ENCODE data around the gene GNGT1.
"Not testable (repeated sequence)": the region's sequence is repeated elsewhere in the genome, so short reads cannot be mapped to it uniquely, and the experiment has no call there.

GNGT1 gene

DNA sequence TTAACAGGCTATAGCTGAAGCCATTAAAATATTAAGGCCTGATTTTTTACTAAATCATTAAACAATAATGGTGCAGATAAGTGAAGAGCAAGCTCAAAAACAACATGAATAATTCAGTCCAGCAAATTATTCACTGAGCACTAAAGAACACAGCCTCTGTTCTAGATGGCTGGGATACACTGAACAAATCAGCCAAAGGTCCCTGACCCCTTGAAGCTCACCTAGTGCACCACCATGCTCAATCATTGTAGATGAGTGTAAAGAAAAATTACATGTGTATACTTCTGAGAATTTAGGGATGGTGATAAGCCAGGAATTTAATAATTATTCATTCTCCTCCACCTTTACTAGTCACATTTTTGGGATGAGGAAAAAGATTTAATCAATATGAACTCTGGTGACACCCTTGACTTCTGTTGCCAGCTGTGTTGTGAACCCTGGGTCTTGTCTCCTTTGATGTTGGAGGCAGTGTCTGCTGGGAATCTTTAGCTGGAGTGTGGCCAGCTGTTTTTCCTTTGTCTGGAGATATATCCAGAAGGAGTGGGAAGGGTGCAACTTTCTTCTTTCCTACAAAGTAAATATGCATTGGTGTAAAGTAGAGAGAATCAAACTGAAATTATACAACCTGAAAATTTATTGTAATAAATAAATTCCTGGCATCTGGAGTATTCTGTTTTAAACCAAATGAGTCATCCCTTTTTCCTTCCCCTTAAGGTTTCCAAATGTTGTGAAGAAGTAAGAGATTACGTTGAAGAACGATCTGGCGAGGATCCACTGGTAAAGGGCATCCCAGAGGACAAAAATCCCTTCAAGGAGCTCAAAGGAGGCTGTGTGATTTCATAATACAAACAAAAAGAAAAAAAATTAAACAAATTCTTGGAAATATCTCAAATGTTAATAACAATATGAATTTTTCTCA lies 4.0 kb downstream of the GNGT1 start:
- DNase-seq = no peak

DNA sequence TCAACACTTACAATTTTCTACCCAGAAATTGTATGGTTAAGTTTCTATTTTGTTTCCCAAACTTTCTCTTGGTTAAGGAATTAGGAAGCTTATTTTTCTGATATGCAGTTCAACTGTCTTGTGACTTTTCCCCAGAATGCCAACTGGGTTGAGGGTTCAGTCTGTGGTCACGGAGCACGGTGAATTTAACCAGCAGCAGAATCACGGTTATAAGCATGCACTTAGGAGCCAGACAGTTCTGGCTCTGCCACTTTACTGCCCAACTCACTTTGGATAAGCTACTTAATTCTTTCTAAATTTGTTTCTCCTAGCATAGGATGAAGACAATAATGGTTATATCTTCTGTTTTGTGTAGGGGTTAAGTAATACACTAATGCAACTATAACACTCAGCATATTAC lies 4.9 kb downstream of the GNGT1 start:
- DNase-seq = not testable (repeated sequence)

GRCh38 chr7:93911661-93912060 lies 5.3 kb downstream of the GNGT1 start:
- DNase-seq = not testable (repeated sequence)

- DNase-seq = no peak
These were observed 6.8 kb downstream of the GNGT1 start for GRCh38 chr7:93913197-93913596.

DNA sequence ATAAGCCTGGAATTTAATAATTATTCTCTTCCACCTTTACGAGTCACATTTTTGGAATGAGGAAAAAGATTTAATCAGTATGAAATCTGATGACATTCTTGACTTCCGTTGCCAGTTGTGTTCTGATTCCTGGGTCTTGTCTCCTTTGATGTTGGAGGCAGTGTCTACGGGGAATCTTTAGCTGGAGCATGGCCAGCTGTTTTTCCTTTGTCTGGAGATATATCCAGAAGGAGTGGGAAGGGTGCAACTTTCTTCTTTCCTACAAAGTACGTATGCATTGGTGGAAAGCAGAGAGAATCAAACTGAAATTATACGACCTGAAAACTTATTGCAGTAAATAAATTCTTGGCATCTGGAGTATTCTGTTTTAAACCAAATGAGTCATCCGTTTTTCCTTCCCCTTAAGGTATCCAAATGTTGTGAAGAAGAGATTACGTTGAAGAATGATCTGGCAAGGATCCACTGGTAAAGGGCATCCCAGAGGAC lies 8.3 kb downstream of the GNGT1 start:
- no peak for DNase-seq

DNA sequence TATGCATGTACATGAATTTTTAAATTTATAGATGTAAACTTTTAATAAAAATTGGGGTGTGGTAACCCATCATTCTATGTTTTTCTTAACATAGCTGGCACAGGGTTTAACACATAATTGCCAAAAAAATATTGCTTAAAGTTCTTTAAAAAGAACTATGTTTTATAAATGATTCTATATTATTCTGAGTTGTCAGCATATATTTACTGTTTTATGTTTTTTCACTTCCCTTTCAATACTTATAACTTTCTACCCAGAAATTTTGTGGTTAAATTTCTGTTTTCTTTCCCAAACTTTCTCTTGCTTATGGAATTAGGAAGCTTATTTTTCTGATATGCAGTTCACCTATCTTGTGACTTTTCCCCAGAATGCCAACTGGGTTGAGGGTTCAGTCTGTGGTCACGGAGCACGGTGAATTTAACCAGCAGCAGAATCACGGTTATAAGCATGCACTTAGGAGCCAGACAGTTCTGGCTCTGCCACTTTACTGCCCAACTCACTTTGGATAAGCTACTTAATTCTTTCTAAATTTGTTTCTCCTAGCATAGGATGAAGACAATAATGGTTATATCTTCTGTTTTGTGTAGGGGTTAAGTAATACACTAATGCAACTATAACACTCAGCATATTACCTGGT lies 9.0 kb downstream of the GNGT1 start:
- not testable (repeated sequence) for DNase-seq

- DNase-seq = not testable (repeated sequence)
These were observed 9.5 kb downstream of the GNGT1 start for GRCh38 chr7:93915888-93916287.

DNA sequence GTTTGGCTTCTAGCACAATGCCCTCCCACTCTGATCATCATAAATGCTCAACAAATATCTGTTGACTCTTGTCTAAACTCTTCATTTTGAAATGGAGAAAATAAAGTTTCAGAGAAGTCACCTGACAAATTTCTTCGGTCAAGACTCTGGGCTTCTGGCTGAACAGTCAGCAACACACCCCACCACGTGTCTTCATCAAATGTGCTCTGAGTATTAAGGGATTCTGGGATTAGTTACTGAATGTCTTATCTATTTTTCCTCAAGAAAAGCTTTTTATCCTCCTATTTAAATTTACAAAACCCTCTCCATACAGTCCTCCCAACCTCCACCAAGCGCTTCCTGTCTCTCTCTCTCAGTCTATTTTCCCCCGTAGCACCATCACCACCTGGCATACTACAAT lies 9.9 kb downstream of the GNGT1 start:
- DNase-seq = not testable (repeated sequence)

DNA sequence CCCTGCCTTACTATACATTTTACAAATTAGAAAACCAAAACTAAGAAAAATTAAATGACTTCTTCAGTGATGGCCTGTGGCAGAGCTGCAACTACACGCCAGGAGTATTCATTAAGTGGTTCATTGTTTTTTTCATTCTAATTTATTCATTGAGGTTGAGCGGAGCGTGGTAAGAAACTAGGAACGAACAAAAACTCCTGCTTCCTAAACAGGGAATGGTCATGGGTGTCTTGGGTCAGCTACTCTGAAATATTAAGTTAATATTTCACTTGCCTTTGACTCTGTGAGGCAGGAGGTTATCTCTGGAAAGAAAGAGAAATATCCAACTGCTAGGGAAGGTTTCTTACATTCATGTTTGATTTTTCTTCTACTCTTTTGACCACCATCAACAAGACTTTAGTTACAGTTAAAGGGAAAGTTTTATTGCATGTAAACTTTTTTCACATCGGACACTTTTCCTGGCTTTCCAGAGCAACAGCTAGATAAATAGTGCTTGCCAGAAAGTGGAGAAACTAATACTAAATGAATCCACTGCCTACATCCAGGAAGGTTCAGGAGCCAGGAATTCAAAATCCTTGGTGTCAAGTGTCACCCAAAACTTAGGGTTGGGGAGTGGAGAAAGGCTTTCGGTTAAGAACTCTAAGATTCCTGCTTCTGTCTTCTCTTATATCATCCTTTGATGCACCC lies 14.3 kb downstream of the GNGT1 start:
- no peak for DNase-seq

- DNase-seq = no peak
These were observed 14.8 kb downstream of the GNGT1 start for GRCh38 chr7:93921186-93921585.

DNA sequence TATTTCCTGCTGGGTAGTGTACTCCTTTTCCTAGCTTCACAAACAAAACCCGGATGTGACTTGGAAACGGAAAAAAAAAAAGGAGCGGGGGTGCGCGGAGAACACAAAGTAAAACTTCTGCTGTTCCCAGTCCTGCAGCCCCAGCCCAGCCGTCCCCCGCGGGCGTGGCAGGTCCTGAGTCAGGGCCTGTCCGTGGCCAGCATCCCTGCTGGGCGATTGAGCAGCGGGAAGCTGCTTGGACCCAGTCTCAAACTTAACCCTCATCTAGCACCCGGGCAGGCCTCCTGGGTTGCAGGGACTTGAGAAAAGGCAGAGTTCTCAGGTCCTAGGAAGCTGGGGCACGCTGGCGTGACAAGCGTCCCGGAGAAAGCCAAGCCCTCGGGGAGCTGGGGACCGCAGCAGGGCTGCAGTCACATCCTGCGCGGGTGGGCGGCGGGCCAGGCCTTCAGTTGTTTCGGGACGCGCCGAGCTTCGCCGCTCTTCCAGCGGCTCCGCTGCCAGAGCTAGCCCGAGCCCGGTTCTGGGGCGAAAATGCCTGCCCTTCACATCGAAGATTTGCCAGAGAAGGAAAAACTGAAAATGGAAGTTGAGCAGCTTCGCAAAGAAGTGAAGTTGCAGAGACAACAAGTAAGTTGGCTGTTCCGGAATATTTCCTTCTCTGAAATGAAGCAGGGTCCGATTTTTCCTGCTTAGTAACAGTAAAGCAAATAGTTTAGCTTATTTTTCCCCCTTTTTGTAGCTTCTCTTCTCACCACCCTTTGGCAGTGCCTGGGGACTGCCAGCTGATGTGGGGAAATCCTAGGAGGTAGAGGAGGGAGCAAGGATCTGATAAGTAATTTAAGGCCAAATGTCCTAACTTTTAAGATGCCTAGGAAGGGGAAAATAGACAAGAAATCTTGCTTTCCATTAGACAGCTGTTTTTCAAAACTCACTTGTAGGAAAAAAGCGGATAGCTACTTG lies 15.5 kb downstream of the GNGT1 start, which contains the start of gene GNG11:
GNG11 (plus strand) TSS at position 129 of the 960 bp plus-strand sequence; CDS start at position 532, 403 bp downstream.
- no peak for DNase-seq

GRCh38 chr7:93923296-93923695 lies 16.9 kb downstream of the GNGT1 start:
- no peak for DNase-seq

GRCh38 chr7:93923942-93924341 lies 17.6 kb downstream of the GNGT1 start:
- no peak for DNase-seq

DNA sequence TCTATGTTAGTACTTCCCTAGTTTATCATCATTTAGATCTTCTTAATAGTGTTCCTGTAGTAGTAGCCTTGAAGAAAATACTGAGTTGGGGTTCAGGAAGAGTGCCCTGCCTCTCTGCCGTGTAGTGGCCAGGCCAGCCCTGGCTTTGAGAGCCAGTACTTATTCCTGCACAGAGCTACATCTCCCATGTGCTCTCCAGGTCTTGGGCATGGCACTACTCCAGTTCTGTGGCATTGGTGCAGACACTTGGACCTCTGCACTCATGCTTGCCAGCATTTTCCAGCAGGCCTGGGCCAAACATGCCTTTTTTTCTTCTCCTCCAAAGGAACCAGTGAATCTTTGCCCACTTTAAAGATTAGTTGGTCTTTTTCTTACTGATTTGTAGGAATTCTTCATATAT lies 20.4 kb downstream of the GNGT1 start:
- no peak for DNase-seq

DNA sequence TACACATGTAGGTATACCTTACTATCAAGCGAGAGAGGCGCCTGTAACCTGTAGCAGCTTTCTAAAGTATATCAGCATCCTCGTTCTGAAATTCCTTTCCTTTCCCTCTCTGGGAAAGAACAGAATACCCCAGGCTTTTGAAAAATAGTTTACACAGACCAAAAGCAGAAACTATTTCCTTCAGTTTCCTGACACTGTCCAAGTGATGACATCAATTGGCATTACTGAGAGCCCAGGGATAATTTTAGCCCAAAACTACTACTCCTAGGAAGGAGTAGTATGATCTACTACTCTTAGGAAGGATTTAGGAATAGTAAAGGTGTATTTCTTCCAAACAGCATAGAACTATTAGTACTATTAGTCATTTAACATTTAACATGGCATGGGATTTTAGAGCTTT lies 21.2 kb downstream of the GNGT1 start:
- DNase-seq = no peak

DNA sequence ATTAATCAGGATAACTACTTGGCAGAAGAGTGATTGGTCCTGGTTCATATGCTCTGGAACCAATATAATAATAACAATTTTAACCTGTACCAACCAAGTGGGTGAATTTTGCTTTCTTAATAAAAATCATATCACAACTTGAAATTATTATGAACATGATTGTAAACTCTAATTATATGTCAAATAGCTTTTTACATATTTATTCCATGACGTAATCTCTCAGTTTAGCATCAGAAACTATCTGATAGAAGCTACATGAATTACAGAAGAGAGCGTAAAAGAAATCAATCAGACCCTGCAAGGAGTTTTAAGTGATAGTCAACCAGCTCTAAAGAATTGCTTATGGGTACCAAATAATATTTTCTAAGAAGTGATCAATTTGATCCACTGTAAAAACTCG lies 25.3 kb downstream of the GNGT1 start:
- no peak for DNase-seq

GRCh38 chr7:93933156-93933555 lies 26.8 kb downstream of the GNGT1 start:
- DNase-seq = no peak

- no peak for DNase-seq
These were observed 28.7 kb downstream of the GNGT1 start for GRCh38 chr7:93935102-93935501.

- DNase-seq = no peak
These were observed 31.5 kb downstream of the GNGT1 start for GRCh38 chr7:93937818-93938217.

GRCh38 chr7:93938293-93938692 lies 31.9 kb downstream of the GNGT1 start:
- no peak for DNase-seq

GRCh38 chr7:93941945-93942344 lies 35.6 kb downstream of the GNGT1 start:
- no peak for DNase-seq

Measured in activated T-cell treated with anti-CD3 and anti-CD28 coated beads for 4 hours (primary cell).